OCI-LY3 (cell line): ENCODE data around the gene DNAJC1.

Experiments used
- CTCF ChIP-seq: fragments of 200-600, 300-600 bp; sonication (generic); IDR thresholded peaks from 2 replicates; pipeline ENCODE4 v1.5.1; 2014; ENCODE audit warnings: antibody characterized with exemption, low read length, low read depth
- EZH2phosphoT487 ChIP-seq: fragments of 200-600 bp; shearing (Covaris generic); IDR thresholded peaks from 2 replicates; pipeline ENCODE4 v1.6.1; 2018; ENCODE audit warnings: antibody characterized with exemption, mixed run types, low read depth

- TF ChIP-seq CTCF, result no peak
- TF ChIP-seq EZH2phosphoT487, result no peak
These were observed 2.9 kb upstream of the DNAJC1 start for GRCh38 chr10:22006379-22006884.
